Measurements from ENCODE around the gene PHF21B. TPM values are rescaled to one million over a fixed set of nuclear protein-coding genes. Genes with fewer than 3 reads are reported as not detected.

Gene PHF21B
- total RNA-seq, 1 experiment from 2014 or later: 4.5 TPM

GRCh38 chr22:44919691-44920090 is 90.1 kb downstream of the PHF21B start:
- in situ Hi-C loops (cut with HindIII; ENCODE audit: low pct_unique_long_range_greater_than_20kb, low sequenced_read_pairs): no loop called here
- intact Hi-C loops (cut with micrococcal nuclease; ENCODE audit: unreplicated experiment): no loop called here
- no peak for TF ChIP-seq CTCF (IDR thresholded peaks at IDR 0.05)
- CTCF ChIA-PET: no interaction called here
- no peak for ATAC-seq
- Histone ChIP-seq H3K9me3 (ENCODE audit: control insufficient read depth, insufficient read depth, low read depth, low read length) (no peaks in the 10 kb centered on the region), H3K36me3 (ENCODE audit: control insufficient read depth, insufficient read depth, low read length) (no peaks in the 10 kb centered on the region), H3K4me3 (ENCODE audit: low read depth in 2 of 2, low read length in 2 of 2) (no peak overlapping the region), H3K4me1 (ENCODE audit: control insufficient read depth, insufficient read depth, low read length) (no peaks in the 10 kb centered on the region), H3K27ac (ENCODE audit: low read length) (no peak overlapping the region), H3K27me3 (ENCODE audit: control insufficient read depth, insufficient read depth, low read length) (no peaks in the 10 kb centered on the region)
- POLR2A ChIA-PET: no interaction called here
- no peak for DNase-seq (ENCODE audit: low read depth, low spot score)
- no TSS peak for BruUV-seq (replicated peaks)

- in situ Hi-C loops (cut with HindIII; ENCODE audit: low pct_unique_long_range_greater_than_20kb, low sequenced_read_pairs) (no loop called here), intact Hi-C loops (cut with micrococcal nuclease; ENCODE audit: unreplicated experiment) (no loop called here)
- no peaks in the 10 kb centered on the region for H3K36me3 ChIP-seq (ENCODE audit: control insufficient read depth, insufficient read depth, low read length)
- no peaks in the 10 kb centered on the region for H3K9me3 ChIP-seq (ENCODE audit: control insufficient read depth, insufficient read depth, low read depth, low read length)
- no peaks in the 10 kb centered on the region for H3K27me3 ChIP-seq (ENCODE audit: control insufficient read depth, insufficient read depth, low read length)
- no peak overlapping the region for H3K4me3 ChIP-seq (ENCODE audit: low read depth in 2 of 2, low read length in 2 of 2)
- CTCF ChIA-PET: no interaction called here
- TF ChIP-seq SIN3A (IDR thresholded peaks at IDR 0.05; ENCODE audit: borderline replicate concordance, insufficient read depth, low read depth, low read length) (no peak), TCF7L2 (IDR thresholded peaks at IDR 0.05; ENCODE audit: low read depth, low read length) (no peak), POLR2AphosphoS5 (IDR thresholded peaks at IDR 0.05; ENCODE audit: low read depth, low read length) (no peak), REST (IDR thresholded peaks at IDR 0.05; ENCODE audit: insufficient read depth in 1 of 2, low read depth in 2 of 2, low read length in 1 of 2) (no peak), CTCF (IDR thresholded peaks at IDR 0.05) (no peak)
- H3K4me1 ChIP-seq (ENCODE audit: control insufficient read depth, insufficient read depth, low read length): no peaks in the 10 kb centered on the region
- ATAC-seq: no peak
- no peak for DNase-seq (ENCODE audit: low read depth, low spot score)
- no TSS peak for BruUV-seq (replicated peaks)
- POLR2A ChIA-PET: no interaction called here
- H3K27ac ChIP-seq (ENCODE audit: low read length): no peak overlapping the region
Measured at GRCh38 chr22:44918925-44919392, 90.8 kb downstream of the PHF21B start.
